Body of pancreas (tissue), 4 donors: ENCODE measurements around the gene PYDC1. TPM values are rescaled to one million over a fixed set of nuclear protein-coding genes. Genes with fewer than 3 reads are reported as not detected.

Experiments
- ATAC-seq: fragments of 150-250 bp; one replicate; pipeline ENCODE4 v1.9.1; 2016
- DNase-seq, 4 donors: peaks; one replicate each; pipeline ENCODE4 v3.0.0-alpha.2; 2019
- H3K27ac ChIP-seq, 4 donors: fragments of 200-600 bp; sonication (generic); 1 replicate in 3 of 4; 2 replicates in 1 of 4; pipeline versions ENCODE4 v1.5.1 to v1.6.1; 2016 to 2019; ENCODE audit warnings: mild to moderate bottlenecking in 1 of 4, mixed read lengths in 1 of 4, moderate library complexity in 1 of 4
- H3K27me3 ChIP-seq, 2 donors: fragments of 200-600 bp; sonication (generic); one replicate each; pipeline ENCODE4 v1.6.0; 2016; ENCODE audit warnings: mild to moderate bottlenecking in 1 of 2
- H3K36me3 ChIP-seq, 2 donors: fragments of 200-600 bp; sonication (generic); replicated peaks in 1 of 2; 2 replicates each; pipeline ENCODE4 v1.5.1; 2016; ENCODE audit warnings: low read depth in 2 of 2; ENCODE audit not compliant: insufficient read depth in 1 of 2
- H3K4me1 ChIP-seq: fragments of 200-600 bp; sonication (generic); one replicate; pipeline ENCODE4 v1.6.0; 2016
- H3K4me3 ChIP-seq, 2 donors: fragments of 200-600 bp; sonication (generic); 1 replicate in 1 of 2; 2 replicates in 1 of 2; pipeline ENCODE4 v1.5.1; 2016 to 2019
- H3K9me3 ChIP-seq, 3 donors: fragments of 200-600 bp; sonication (generic); 1 replicate in 2 of 3; 2 replicates in 1 of 3; pipeline ENCODE4 v1.5.1; 2016
- CTCF ChIP-seq, 7 experiments: fragments of 450-650 bp in 4 of 7; fragments of 200-600 bp in 3 of 7; sonication (generic) in 3 of 7; IDR thresholded peaks; one replicate each; pipeline ENCODE4 v1.5.1; 2016 to 2019; ENCODE audit warnings: antibody characterized with exemption in 7 of 7
- POLR2A ChIP-seq, 3 donors: fragments of 450-650 bp; IDR thresholded peaks; one replicate each; pipeline ENCODE4 v1.6.1; 2016; ENCODE audit warnings: antibody characterized with exemption in 3 of 3, mild to moderate bottlenecking in 2 of 3
- WGBS, 2 donors: methylation state at CpG; one replicate each; pipeline ENCODE4 v1.1.5; 2017; 5-methylcytosine and 5-hydroxymethylcytosine counted together
- intact Hi-C: fragments of 100-400 bp; cut with DNase I; formaldehyde crosslinking; loops from one replicate; pipeline ENCODE4 v1.15.1; 2023
- total RNA-seq, 2 donors: library from RNA; depleted of rRNA; stranded (reverse); fragments of >200 nt; gene quantifications; one replicate each; pipeline ENCODE4 v1.1.0, GENCODE V29; 2016

The PYDC1 gene
- total RNA-seq, 2 donors from 2014 or later, result not detected

DNA sequence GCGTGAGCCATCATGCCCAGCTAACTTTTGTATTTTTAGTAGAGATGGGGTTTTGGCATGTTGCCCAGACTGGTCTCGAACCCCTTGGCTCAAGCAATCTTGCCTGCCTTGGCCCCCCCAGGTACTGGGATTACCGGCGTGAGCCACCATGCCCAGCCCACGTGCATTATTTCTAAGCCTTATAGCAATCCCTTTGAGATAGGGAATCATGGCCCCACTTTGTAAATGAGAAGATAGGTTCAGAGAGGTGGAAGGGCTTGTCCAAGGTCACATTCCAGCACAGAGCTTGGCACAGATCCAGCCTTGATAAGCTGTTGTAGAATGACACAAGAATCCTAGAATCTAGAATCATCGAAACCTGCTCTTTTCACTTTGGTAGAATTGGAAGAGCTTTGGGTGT is 10.2 kb downstream of the PYDC1 start:
- DNase-seq (peak in 3 of 4 donors; percentile 27 to 46 (median 33)), ATAC-seq (no peak)
- H3K4me1 ChIP-seq, result peaks cover 18% of the 10 kb centered on the region
- WGBS, 2 donors, result 25 to 32% methylated on average over 1 to 6 of the region's 6 CpGs
- no peak overlapping the region for H3K4me3 ChIP-seq
- H3K9me3 ChIP-seq, result no peaks in the 10 kb centered on the region
- no peaks in the 10 kb centered on the region for H3K36me3 ChIP-seq
- intact Hi-C loops, result no loop called here
- TF ChIP-seq CTCF (IDR thresholded peaks at IDR 0.05) (no peak), POLR2A (IDR thresholded peaks at IDR 0.05) (no peak)
- no peak overlapping the region for H3K27ac ChIP-seq
- no peaks in the 10 kb centered on the region for H3K27me3 ChIP-seq

- H3K27me3 ChIP-seq, result no peaks in the 10 kb centered on the region
- H3K36me3 ChIP-seq, result no peaks in the 10 kb centered on the region
- H3K9me3 ChIP-seq, result no peaks in the 10 kb centered on the region
- no peak overlapping the region for H3K4me3 ChIP-seq
- ATAC-seq, result no peak
- DNase-seq, result no peak
- intact Hi-C loops, result no loop called here
- TF ChIP-seq POLR2A (IDR thresholded peaks at IDR 0.05), result no peak
- TF ChIP-seq CTCF (IDR thresholded peaks at IDR 0.05), result no peak
- no peak overlapping the region for H3K27ac ChIP-seq
- H3K4me1 ChIP-seq, result peaks cover 24% of the 10 kb centered on the region
- WGBS, 2 donors, result 81 to 82% methylated on average over 8 to 9 of the region's 9 CpGs
Measured at GRCh38 chr16:31204871-31205666, 11.9 kb downstream of the PYDC1 start.

- DNase-seq, result peak; percentile 34 to 48 (median 41)
- intact Hi-C loops, result no loop called here
- 11 to 23% methylated on average over 20 to 69 of the region's 69 CpGs for WGBS, 2 donors
Measured at GRCh38 chr16:31202414-31203375, 14.2 kb downstream of the PYDC1 start, which contains the start of gene PYCARD. Gene PYCARD (minus strand): TSS chr16:31202760. CDS start chr16:31202690, 70 bp downstream.

More at GRCh38 chr16:31202414-31203375, 14.2 kb downstream of the PYDC1 start, which contains the start of gene PYCARD:
- H3K9me3 ChIP-seq, result no peaks in the 10 kb centered on the region
- peak; percentile 48 for ATAC-seq
- no peaks in the 10 kb centered on the region for H3K27me3 ChIP-seq
- no peaks in the 10 kb centered on the region for H3K36me3 ChIP-seq
- TF ChIP-seq POLR2A (IDR thresholded peaks at IDR 0.05) (peak in 2 of 3 donors; percentile 18 to 46), CTCF (IDR thresholded peaks at IDR 0.05) (no peak)
- H3K27ac ChIP-seq, result peak within 1 kb of the TSS in 3 of 4 donors; percentile 15 to 70 (median 47)
- peak within 1 kb of the TSS; percentile 28 to 46 for H3K4me3 ChIP-seq
- H3K4me1 ChIP-seq, result peaks cover 24% of the 10 kb centered on the region
